Measurements from ENCODE around the gene TTC9. TPM values are rescaled to one million over a fixed set of nuclear protein-coding genes. Genes with fewer than 3 reads are reported as not detected.

Gene TTC9
- total RNA-seq, 1 experiment from 2014 or later, result 4.7 TPM

- intact Hi-C loops (cut with micrococcal nuclease; ENCODE audit: unreplicated experiment), result loop anchor here (1.0 to 5.0 kb wide), 3 partner anchors 92 to 350 kb away; no protein-coding TSS in a partner anchor
- no peak overlapping the region for H3K4me3 ChIP-seq (ENCODE audit: low read depth, low read length, poor library complexity, severe bottlenecking)
- TF ChIP-seq CTCF (conservative IDR thresholded peaks at IDR 0.05; ENCODE audit: low read depth, low read length), result peak; percentile 77
- no peak for TF ChIP-seq EZH2 (IDR thresholded peaks at IDR 0.05; ENCODE audit: borderline replicate concordance, low read depth, low read length, poor library complexity, severe bottlenecking)
- no peaks in the 10 kb centered on the region for H3K4me1 ChIP-seq (ENCODE audit: insufficient read depth, low read length, poor library complexity, severe bottlenecking)
- CTCF ChIA-PET, result interaction anchor here (0.6 kb wide), 1 partner anchor 524 kb away, joined by 3 read pairs; no protein-coding TSS in a partner anchor
- no peaks in the 10 kb centered on the region for H3K27me3 ChIP-seq (replicated peaks; ENCODE audit: insufficient read depth, low read depth, low read length, poor library complexity)
- POLR2A ChIA-PET (ENCODE audit: low non-redundant PET), result no interaction called here
- no peaks in the 10 kb centered on the region for H3K36me3 ChIP-seq (ENCODE audit: insufficient read depth, low read length, poor library complexity, severe bottlenecking)
- peaks cover 12% of the 10 kb centered on the region for H3K9me3 ChIP-seq (ENCODE audit: low read depth, low read length, poor library complexity, severe bottlenecking)
- peak; percentile 57 for DNase-seq (ENCODE audit: low spot score)
- no peak overlapping the region for H3K27ac ChIP-seq (ENCODE audit: low read depth, low read length, poor library complexity, severe bottlenecking)
- BruUV-seq (replicated peaks), result no TSS peak
Observed at GRCh38 chr14:70622111-70622712, 19.5 kb upstream of the TTC9 start.

GRCh38 chr14:70624972-70625371, 16.7 kb upstream of the TTC9 start:
- BruUV-seq (replicated peaks), result no TSS peak
- Histone ChIP-seq H3K4me1 (ENCODE audit: insufficient read depth, low read length, poor library complexity, severe bottlenecking) (no peaks in the 10 kb centered on the region), H3K27ac (ENCODE audit: low read depth, low read length, poor library complexity, severe bottlenecking) (no peak overlapping the region), H3K4me3 (ENCODE audit: low read depth, low read length, poor library complexity, severe bottlenecking) (no peak overlapping the region), H3K9me3 (ENCODE audit: low read depth, low read length, poor library complexity, severe bottlenecking) (peaks cover 16% of the 10 kb centered on the region), H3K36me3 (ENCODE audit: insufficient read depth, low read length, poor library complexity, severe bottlenecking) (no peaks in the 10 kb centered on the region), H3K27me3 (replicated peaks; ENCODE audit: insufficient read depth, low read depth, low read length, poor library complexity) (no peaks in the 10 kb centered on the region)
- no peak for DNase-seq (ENCODE audit: low spot score)
- no peak for TF ChIP-seq EZH2 (IDR thresholded peaks at IDR 0.05; ENCODE audit: borderline replicate concordance, low read depth, low read length, poor library complexity, severe bottlenecking)
- ChIA-PET CTCF (interaction anchor here (0.5 kb wide), 1 partner anchor 1209 kb away, joined by 5 read pairs; no protein-coding TSS in a partner anchor), POLR2A (ENCODE audit: low non-redundant PET) (no interaction called here)
- intact Hi-C loops (cut with micrococcal nuclease; ENCODE audit: unreplicated experiment), result loop anchor here (5.0 kb wide), 2 partner anchors 192 to 347 kb away; no protein-coding TSS in a partner anchor

- no peak for DNase-seq (ENCODE audit: low spot score)
- H3K36me3 ChIP-seq (ENCODE audit: insufficient read depth, low read length, poor library complexity, severe bottlenecking), result no peaks in the 10 kb centered on the region
- no peak overlapping the region for H3K27ac ChIP-seq (ENCODE audit: low read depth, low read length, poor library complexity, severe bottlenecking)
- POLR2A ChIA-PET (ENCODE audit: low non-redundant PET), result no interaction called here
- CTCF ChIA-PET, result no interaction called here
- no peaks in the 10 kb centered on the region for H3K27me3 ChIP-seq (replicated peaks; ENCODE audit: insufficient read depth, low read depth, low read length, poor library complexity)
- no peak for TF ChIP-seq EZH2 (IDR thresholded peaks at IDR 0.05; ENCODE audit: borderline replicate concordance, low read depth, low read length, poor library complexity, severe bottlenecking)
- no peak for TF ChIP-seq CTCF (conservative IDR thresholded peaks at IDR 0.05; ENCODE audit: low read depth, low read length)
- BruUV-seq (replicated peaks), result no TSS peak
- no peaks in the 10 kb centered on the region for H3K4me1 ChIP-seq (ENCODE audit: insufficient read depth, low read length, poor library complexity, severe bottlenecking)
- peaks cover 7% of the 10 kb centered on the region for H3K9me3 ChIP-seq (ENCODE audit: low read depth, low read length, poor library complexity, severe bottlenecking)
- intact Hi-C loops (cut with micrococcal nuclease; ENCODE audit: unreplicated experiment), result no loop called here
- no peak overlapping the region for H3K4me3 ChIP-seq (ENCODE audit: low read depth, low read length, poor library complexity, severe bottlenecking)
Observed at GRCh38 chr14:70631948-70632347, 9.8 kb upstream of the TTC9 start.

Measured in A673 (cell line).